ENCODE measurements around the gene ZNF275. TPM values are rescaled to one million over a fixed set of nuclear protein-coding genes. Genes with fewer than 3 reads are reported as not detected.

Gene ZNF275
- total and polyA plus RNA-seq, 2 donors from 2014 or later = 4.3 to 11.2 TPM

DNA sequence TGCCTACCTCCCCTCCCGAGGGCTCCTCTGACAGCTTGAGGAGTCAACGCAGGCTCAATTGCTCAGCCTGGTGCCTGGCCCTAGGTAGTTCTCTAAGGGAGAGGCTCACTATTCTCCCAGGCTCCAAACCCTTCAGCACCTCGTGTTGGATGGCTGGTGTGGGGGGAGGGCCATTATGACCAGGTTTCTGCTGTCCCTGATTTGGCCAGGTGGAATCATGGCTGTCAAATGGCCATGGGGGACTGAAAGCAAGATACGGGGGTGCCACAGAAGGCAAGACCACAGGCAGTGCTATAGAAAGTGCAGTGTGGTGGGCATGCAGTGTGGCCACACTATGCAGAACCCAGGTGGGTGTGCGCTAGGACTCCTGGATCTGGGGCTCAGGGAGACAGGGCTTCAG lies 21.9 kb upstream of the ZNF275 start:
- no peak overlapping the region for H3K9ac ChIP-seq (ENCODE audit: low read length in 3 of 3)
- H3K9me3 ChIP-seq (ENCODE audit: control insufficient read depth in 2 of 3, insufficient read depth in 1 of 3, low read length in 3 of 3) = no peaks in the 10 kb centered on the region
- H3K27me3 ChIP-seq (ENCODE audit: control insufficient read depth, insufficient read depth, low read length) = no peaks in the 10 kb centered on the region
- no peak for DNase-seq
- intact Hi-C loops (cut with DNase I) = no loop called here
- no peak for FAIRE-seq
- no peaks in the 10 kb centered on the region for H3K4me1 ChIP-seq (ENCODE audit: control insufficient read depth in 2 of 3, insufficient read depth in 2 of 3, low read depth in 1 of 3, low read length in 3 of 3)
- TF ChIP-seq, protein P1, sequence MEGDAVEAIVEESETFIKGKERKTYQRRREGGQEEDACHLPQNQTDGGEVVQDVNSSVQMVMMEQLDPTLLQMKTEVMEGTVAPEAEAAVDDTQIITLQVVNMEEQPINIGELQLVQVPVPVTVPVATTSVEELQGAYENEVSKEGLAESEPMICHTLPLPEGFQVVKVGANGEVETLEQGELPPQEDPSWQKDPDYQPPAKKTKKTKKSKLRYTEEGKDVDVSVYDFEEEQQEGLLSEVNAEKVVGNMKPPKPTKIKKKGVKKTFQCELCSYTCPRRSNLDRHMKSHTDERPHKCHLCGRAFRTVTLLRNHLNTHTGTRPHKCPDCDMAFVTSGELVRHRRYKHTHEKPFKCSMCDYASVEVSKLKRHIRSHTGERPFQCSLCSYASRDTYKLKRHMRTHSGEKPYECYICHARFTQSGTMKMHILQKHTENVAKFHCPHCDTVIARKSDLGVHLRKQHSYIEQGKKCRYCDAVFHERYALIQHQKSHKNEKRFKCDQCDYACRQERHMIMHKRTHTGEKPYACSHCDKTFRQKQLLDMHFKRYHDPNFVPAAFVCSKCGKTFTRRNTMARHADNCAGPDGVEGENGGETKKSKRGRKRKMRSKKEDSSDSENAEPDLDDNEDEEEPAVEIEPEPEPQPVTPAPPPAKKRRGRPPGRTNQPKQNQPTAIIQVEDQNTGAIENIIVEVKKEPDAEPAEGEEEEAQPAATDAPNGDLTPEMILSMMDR (IDR thresholded peaks at IDR 0.05; ENCODE audit: borderline replicate concordance, extremely low read depth, insufficient read depth) = no peak
- H3K4me3 ChIP-seq (ENCODE audit: low read length in 3 of 3) = no peak overlapping the region
- no peak overlapping the region for H3K27ac ChIP-seq (ENCODE audit: low read depth in 2 of 2, low read length in 2 of 2)
- H3K36me3 ChIP-seq (ENCODE audit: control insufficient read depth in 2 of 3, insufficient read depth in 3 of 3, low read length in 3 of 3) = no peaks in the 10 kb centered on the region

DNA sequence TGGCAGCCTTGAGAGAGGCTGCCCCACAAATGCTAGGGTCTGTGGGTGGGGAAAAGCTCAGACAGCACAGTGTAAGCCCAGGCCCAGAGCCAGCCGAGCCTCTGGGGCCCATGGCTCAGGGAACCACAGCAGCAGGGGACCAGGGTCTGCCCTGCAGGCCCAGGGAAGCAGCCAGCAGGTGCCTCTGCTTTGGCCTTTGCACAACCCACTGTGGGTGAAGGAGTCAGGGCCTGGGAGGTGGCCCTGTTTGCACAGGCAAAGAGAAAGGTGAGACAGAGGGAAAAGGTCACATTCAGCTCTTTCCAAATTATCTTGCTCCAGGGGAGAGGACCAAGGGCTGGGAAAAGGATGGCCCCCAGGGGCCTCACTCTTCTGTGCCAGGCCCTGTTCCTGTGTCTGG lies 21.1 kb upstream of the ZNF275 start:
- H3K4me1 ChIP-seq (ENCODE audit: control insufficient read depth in 2 of 3, insufficient read depth in 2 of 3, low read depth in 1 of 3, low read length in 3 of 3) = no peaks in the 10 kb centered on the region
- H3K36me3 ChIP-seq (ENCODE audit: control insufficient read depth in 2 of 3, insufficient read depth in 3 of 3, low read length in 3 of 3) = no peaks in the 10 kb centered on the region
- no peaks in the 10 kb centered on the region for H3K9me3 ChIP-seq (ENCODE audit: control insufficient read depth in 2 of 3, insufficient read depth in 1 of 3, low read length in 3 of 3)
- H3K27me3 ChIP-seq (ENCODE audit: control insufficient read depth, insufficient read depth, low read length) = no peaks in the 10 kb centered on the region
- no peak overlapping the region for H3K9ac ChIP-seq (ENCODE audit: low read length in 3 of 3)
- TF ChIP-seq, protein P1 (IDR thresholded peaks at IDR 0.05; ENCODE audit: borderline replicate concordance, extremely low read depth, insufficient read depth) = no peak
- H3K27ac ChIP-seq (ENCODE audit: low read depth in 2 of 2, low read length in 2 of 2) = no peak overlapping the region
- no peak for FAIRE-seq
- DNase-seq = no peak
- intact Hi-C loops (cut with DNase I) = no loop called here
- H3K4me3 ChIP-seq (ENCODE audit: low read length in 3 of 3) = no peak overlapping the region

DNA sequence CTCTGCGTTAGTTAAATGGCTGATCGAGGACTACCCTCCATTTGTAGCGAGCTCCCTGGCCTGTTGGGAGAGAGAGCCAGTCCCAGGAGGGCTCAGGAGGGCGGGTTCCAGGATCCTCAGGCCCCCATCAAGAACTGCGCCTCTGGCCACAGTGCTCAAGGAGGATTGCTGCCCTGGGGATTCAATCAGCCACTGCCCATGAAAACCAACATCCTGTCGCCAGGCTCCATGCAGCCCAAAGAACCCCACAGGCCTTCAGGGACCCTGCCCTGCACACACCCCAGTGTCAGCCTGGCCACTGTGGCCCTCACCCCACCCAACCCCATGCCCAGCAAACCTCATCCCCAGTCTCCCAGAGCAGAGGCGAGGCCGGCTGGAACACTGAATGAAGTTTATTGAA lies 16.6 kb upstream of the ZNF275 start:
- TF ChIP-seq, protein P1 (IDR thresholded peaks at IDR 0.05; ENCODE audit: borderline replicate concordance, extremely low read depth, insufficient read depth) = no peak
- no peaks in the 10 kb centered on the region for H3K4me1 ChIP-seq (ENCODE audit: control insufficient read depth in 2 of 3, insufficient read depth in 2 of 3, low read depth in 1 of 3, low read length in 3 of 3)
- DNase-seq = no peak
- H3K9me3 ChIP-seq (ENCODE audit: control insufficient read depth in 2 of 3, insufficient read depth in 1 of 3, low read length in 3 of 3) = no peaks in the 10 kb centered on the region
- intact Hi-C loops (cut with DNase I) = no loop called here
- no peaks in the 10 kb centered on the region for H3K36me3 ChIP-seq (ENCODE audit: control insufficient read depth in 2 of 3, insufficient read depth in 3 of 3, low read length in 3 of 3)
- FAIRE-seq = no peak
- no peaks in the 10 kb centered on the region for H3K27me3 ChIP-seq (ENCODE audit: control insufficient read depth, insufficient read depth, low read length)
- no peak overlapping the region for H3K9ac ChIP-seq (ENCODE audit: low read length in 3 of 3)
- no peak overlapping the region for H3K4me3 ChIP-seq (ENCODE audit: low read length in 3 of 3)
- H3K27ac ChIP-seq (ENCODE audit: low read depth in 2 of 2, low read length in 2 of 2) = no peak overlapping the region

DNA sequence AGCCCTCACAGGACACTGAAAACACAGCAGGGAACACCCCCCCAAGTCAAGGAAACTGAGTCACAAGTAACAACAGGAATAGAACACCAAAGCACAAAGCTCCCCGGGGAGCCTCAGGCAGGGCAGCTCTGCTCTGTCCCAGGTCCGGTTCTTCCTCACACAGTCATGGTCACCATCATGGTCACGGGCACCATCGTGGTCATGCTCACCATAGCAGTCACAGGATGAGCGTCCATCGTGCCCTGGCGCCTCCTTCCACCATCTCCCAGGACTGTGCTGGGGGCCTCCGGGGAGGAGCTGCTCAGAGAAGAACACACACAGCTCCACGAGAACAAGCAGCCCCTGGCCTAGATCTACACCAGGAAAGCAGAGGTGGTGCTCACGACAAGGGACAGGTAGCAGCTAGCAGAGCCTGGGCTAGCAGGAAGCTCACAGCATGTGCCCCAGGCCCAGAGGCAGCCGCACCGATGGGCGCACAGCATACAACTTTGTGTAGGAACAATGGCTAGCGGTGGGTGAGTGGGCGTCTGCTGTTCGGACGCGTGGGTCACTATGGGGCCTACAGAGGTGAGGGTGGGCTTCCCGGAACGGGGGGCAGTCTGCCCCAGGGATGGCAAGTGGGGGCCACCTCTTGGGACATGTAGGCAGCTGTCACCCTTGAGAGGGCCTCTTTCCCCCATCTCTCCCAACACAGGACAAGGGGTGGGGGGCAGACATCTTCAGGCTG lies 15.8 kb upstream of the ZNF275 start:
- no peak for DNase-seq
- intact Hi-C loops (cut with DNase I) = no loop called here

More for the DNA sequence above, 15.8 kb upstream of the ZNF275 start:
- no peak for FAIRE-seq
- H3K27me3 ChIP-seq (ENCODE audit: control insufficient read depth, insufficient read depth, low read length) = no peaks in the 10 kb centered on the region
- H3K9ac ChIP-seq (ENCODE audit: low read length in 3 of 3) = no peak overlapping the region
- H3K4me1 ChIP-seq (ENCODE audit: control insufficient read depth in 2 of 3, insufficient read depth in 2 of 3, low read depth in 1 of 3, low read length in 3 of 3) = no peaks in the 10 kb centered on the region
- H3K4me3 ChIP-seq (ENCODE audit: low read length in 3 of 3) = no peak overlapping the region
- TF ChIP-seq, protein P1 (IDR thresholded peaks at IDR 0.05; ENCODE audit: borderline replicate concordance, extremely low read depth, insufficient read depth) = no peak
- no peaks in the 10 kb centered on the region for H3K36me3 ChIP-seq (ENCODE audit: control insufficient read depth in 2 of 3, insufficient read depth in 3 of 3, low read length in 3 of 3)
- H3K9me3 ChIP-seq (ENCODE audit: control insufficient read depth in 2 of 3, insufficient read depth in 1 of 3, low read length in 3 of 3) = no peaks in the 10 kb centered on the region
- H3K27ac ChIP-seq (ENCODE audit: low read depth in 2 of 2, low read length in 2 of 2) = no peak overlapping the region

Measured in kidney (tissue), 14 donors.